ENCODE data around the gene KLHL41. TPM values are rescaled to one million over a fixed set of nuclear protein-coding genes. Genes with fewer than 3 reads are reported as not detected.

Gene KLHL41
- total RNA-seq, 1 donor from 2014 or later = not detected

DNA sequence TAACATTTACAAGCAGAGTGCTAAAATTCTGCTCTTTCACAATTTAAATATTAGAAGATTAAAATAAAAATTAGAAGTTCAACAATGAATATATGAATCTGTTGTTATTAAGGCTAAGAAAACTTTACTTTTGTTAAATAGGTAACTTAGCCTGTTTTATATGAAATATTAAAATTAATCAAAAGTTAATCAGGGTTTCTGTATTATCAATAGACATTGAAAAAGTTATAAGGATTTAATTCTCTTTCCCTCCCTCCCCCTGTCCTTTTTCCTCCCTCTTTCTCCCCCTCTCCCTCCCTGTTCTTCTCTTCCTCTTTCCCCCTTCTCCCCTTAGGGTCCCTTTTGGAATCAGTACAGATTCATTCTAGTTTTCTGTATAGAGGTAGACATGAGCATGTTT, 18.1 kb upstream of the KLHL41 start:
- Histone ChIP-seq H3K4me3 (ENCODE audit: low read depth, low read length) (no peak overlapping the region), H3K27me3 (ENCODE audit: control insufficient read depth, insufficient read depth, low read length) (no peaks in the 10 kb centered on the region), H3K36me3 (ENCODE audit: control insufficient read depth, insufficient read depth, low read length) (no peaks in the 10 kb centered on the region)
- TF ChIP-seq, protein P1, sequence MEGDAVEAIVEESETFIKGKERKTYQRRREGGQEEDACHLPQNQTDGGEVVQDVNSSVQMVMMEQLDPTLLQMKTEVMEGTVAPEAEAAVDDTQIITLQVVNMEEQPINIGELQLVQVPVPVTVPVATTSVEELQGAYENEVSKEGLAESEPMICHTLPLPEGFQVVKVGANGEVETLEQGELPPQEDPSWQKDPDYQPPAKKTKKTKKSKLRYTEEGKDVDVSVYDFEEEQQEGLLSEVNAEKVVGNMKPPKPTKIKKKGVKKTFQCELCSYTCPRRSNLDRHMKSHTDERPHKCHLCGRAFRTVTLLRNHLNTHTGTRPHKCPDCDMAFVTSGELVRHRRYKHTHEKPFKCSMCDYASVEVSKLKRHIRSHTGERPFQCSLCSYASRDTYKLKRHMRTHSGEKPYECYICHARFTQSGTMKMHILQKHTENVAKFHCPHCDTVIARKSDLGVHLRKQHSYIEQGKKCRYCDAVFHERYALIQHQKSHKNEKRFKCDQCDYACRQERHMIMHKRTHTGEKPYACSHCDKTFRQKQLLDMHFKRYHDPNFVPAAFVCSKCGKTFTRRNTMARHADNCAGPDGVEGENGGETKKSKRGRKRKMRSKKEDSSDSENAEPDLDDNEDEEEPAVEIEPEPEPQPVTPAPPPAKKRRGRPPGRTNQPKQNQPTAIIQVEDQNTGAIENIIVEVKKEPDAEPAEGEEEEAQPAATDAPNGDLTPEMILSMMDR (IDR thresholded peaks at IDR 0.05; ENCODE audit: insufficient read depth, low read length, severe bottlenecking) = no peak
- DNase-seq (ENCODE audit: low read depth) (no peak), FAIRE-seq (no peak)

DNA sequence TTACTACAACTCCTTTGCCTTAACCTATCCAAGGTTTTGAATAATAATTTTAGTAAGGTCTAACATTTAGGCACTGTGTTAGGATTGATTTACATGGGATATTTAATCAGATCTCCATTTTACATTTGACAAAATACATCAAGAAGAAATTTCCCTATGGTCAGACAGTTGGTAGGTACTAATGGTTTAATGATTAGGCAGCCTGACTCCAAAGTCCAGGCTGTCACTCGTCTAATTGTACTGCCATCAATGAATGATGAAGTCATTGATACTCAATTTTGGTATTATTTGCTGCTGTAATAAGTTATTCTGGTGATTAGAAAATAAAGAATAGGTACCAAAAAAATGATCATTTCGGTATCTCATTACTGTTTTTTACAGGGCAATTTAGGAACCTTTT, 16.1 kb upstream of the KLHL41 start:
- TF ChIP-seq, protein P1 (IDR thresholded peaks at IDR 0.05; ENCODE audit: insufficient read depth, low read length, severe bottlenecking) = no peak
- Histone ChIP-seq H3K36me3 (ENCODE audit: control insufficient read depth, insufficient read depth, low read length) (no peaks in the 10 kb centered on the region), H3K27me3 (ENCODE audit: control insufficient read depth, insufficient read depth, low read length) (no peaks in the 10 kb centered on the region), H3K4me3 (ENCODE audit: low read depth, low read length) (no peak overlapping the region)
- DNase-seq (ENCODE audit: low read depth) = no peak
- no peak for FAIRE-seq

DNA sequence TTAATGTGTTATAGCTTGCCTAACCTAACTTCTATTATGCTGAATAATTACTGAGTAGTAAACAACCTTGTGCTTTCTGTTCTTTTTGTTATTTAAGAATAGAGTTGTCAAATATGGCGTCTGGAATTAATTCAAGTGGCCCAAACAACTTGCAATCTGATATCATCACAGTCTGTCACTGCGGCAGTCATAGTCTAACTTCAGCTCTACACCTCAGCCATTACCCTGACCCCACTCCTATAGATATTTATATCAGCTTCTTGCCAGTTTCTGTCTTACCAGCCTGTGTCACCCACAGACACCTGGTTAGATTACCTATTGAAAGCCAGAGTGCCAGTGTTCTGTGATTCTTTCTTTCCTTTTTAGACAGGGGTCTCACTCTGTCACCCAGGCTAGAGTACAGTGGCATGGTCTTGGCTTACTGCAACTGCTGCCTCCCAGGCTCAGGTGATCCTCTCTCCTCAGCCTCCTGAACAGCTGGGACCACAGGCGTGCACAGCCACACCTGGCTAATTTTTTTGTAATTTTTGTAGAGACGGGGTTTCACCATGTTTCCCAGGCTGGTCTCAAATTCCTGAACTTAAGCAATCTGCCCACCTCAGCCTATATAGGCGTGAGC, 14.1 kb upstream of the KLHL41 start:
- FAIRE-seq (no peak), DNase-seq (ENCODE audit: low read depth) (no peak)
- H3K27me3 ChIP-seq (ENCODE audit: control insufficient read depth, insufficient read depth, low read length) = no peaks in the 10 kb centered on the region
- H3K4me3 ChIP-seq (ENCODE audit: low read depth, low read length) = no peak overlapping the region
- H3K36me3 ChIP-seq (ENCODE audit: control insufficient read depth, insufficient read depth, low read length) = no peaks in the 10 kb centered on the region
- TF ChIP-seq, protein P1 (IDR thresholded peaks at IDR 0.05; ENCODE audit: insufficient read depth, low read length, severe bottlenecking) = no peak

DNA sequence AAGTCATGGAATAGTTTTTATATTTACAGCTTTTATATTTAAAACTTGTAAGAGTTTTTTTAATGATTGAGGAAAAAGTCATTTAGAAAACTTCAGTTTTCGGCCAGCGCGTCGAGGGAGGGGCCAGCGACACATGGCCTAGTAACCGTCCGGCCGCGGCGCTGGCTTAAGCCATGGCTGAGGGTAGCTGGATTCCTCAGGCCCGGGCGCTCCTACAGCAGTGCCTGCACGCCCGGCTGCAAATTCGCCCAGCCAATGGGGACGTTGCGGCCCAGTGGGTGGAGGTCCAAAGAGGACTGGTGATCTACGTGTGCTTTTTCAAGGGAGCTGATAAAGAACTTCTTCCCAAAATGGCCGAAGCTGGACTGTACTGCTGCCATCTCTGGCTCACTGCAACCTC, 4.9 kb upstream of the KLHL41 start:
- TF ChIP-seq, protein P1 (IDR thresholded peaks at IDR 0.05; ENCODE audit: insufficient read depth, low read length, severe bottlenecking) = no peak
- FAIRE-seq = no peak
- Histone ChIP-seq H3K27me3 (ENCODE audit: control insufficient read depth, insufficient read depth, low read length) (no peaks in the 10 kb centered on the region), H3K4me3 (ENCODE audit: low read depth, low read length) (no peak overlapping the region), H3K36me3 (ENCODE audit: control insufficient read depth, insufficient read depth, low read length) (no peaks in the 10 kb centered on the region)
- no peak for DNase-seq (ENCODE audit: low read depth)

DNA sequence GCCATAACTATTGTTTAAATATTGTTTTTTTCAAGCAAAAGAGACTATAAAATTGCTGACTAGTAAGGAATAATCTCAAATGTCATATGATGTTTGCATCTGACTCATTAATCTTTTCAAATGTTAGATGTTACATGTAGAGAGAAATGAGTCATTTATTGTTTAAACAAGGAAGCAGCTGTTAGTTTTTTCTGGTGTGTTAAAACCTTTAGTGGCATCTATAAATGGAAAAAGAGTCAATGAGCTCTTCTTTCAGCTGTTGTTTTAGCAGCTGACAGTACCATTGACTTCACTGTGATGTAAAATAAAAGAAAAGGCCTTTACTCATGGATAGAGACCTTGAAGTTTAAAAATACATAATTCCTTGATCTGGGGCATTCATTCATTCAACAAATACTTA, 1.8 kb upstream of the KLHL41 start:
- no peaks in the 10 kb centered on the region for H3K36me3 ChIP-seq (ENCODE audit: control insufficient read depth, insufficient read depth, low read length)
- no peak for FAIRE-seq
- no peaks in the 10 kb centered on the region for H3K27me3 ChIP-seq (ENCODE audit: control insufficient read depth, insufficient read depth, low read length)
- H3K4me3 ChIP-seq (ENCODE audit: low read depth, low read length) = no peak overlapping the region
- DNase-seq (ENCODE audit: low read depth) = peak; percentile 92
- TF ChIP-seq, protein P1 (IDR thresholded peaks at IDR 0.05; ENCODE audit: insufficient read depth, low read length, severe bottlenecking) = no peak

DNA sequence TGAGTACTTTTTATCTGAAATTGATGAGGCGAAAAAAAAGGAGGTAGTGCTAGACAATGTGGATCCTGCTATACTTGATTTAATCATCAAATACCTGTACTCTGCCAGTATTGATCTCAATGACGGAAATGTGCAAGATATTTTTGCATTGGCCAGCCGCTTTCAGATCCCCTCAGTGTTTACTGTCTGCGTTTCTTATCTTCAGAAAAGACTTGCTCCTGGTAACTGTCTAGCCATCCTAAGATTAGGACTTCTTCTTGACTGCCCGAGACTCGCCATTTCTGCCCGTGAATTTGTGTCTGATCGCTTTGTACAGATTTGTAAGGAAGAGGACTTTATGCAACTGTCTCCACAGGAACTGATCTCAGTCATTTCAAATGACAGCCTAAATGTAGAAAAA, 453 bp downstream of the KLHL41 start:
- Histone ChIP-seq H3K36me3 (ENCODE audit: control insufficient read depth, insufficient read depth, low read length) (no peaks in the 10 kb centered on the region), H3K27me3 (ENCODE audit: control insufficient read depth, insufficient read depth, low read length) (no peaks in the 10 kb centered on the region), H3K4me3 (ENCODE audit: low read depth, low read length) (no peak overlapping the region)
- DNase-seq (ENCODE audit: low read depth) = no peak
- TF ChIP-seq, protein P1 (IDR thresholded peaks at IDR 0.05; ENCODE audit: insufficient read depth, low read length, severe bottlenecking) = no peak
- no peak for FAIRE-seq
